Smooth muscle cell of the brain vasculature (primary cell): ENCODE results near the gene CSN2.
A peak's percentile ranks its signal among the peaks of the same experiment; 100 is the strongest.
"Not testable (repeated sequence)": the region's sequence is repeated elsewhere in the genome, so short reads cannot be mapped to it uniquely, and the experiment has no call there.

ENCODE experiments used
- DNase-seq: peaks from one replicate; pipeline ENCODE4 v3.0.0-alpha.2; 2012; ENCODE audit warnings: low read depth, low spot score

Gene CSN2, protein sequence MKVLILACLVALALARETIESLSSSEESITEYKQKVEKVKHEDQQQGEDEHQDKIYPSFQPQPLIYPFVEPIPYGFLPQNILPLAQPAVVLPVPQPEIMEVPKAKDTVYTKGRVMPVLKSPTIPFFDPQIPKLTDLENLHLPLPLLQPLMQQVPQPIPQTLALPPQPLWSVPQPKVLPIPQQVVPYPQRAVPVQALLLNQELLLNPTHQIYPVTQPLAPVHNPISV

DNA sequence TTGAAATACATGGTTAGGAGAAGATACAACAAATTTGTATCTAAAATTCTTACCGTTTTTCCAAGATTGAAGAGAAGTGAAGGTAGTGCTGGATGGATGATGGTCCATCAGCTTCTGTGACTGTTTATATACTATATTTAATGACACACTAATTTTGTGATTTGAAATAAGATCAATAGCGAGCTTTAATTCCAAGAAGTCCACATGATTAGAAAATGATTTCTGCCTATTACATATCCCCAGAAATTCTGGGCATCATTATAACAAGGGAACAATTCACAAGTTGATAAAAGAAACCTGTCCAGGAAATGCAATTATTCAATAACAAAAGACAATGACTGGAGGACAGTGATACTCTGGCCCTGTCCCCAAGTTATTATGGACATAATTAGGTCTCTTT is at the start of gene CSN2:
CSN2 (minus strand) TSS at position 101 of the 400 bp plus-strand sequence. CDS start 4,733 bp downstream, outside the sequence.
- DNase-seq = no peak

DNA sequence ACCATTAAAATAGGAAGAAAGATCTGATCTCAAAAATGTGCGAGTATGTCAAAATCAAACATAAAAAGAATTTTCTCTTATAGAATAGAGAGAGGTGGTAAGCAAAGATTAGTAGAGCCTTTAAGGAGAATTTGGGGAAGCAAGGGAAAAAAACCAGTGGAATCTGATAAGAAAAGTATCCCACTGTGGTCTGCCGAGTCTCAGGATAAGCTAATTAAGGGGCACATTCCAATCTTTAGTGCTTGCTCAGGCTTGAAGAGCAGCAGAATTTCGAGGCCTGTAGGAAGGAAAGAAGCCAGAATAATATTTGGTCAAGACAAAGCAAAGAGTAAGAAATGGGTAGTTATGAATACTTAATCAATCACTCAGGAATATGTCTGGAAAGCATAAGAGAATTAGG is 43.2 kb upstream of the CSN2 start:
- no peak for DNase-seq

DNA sequence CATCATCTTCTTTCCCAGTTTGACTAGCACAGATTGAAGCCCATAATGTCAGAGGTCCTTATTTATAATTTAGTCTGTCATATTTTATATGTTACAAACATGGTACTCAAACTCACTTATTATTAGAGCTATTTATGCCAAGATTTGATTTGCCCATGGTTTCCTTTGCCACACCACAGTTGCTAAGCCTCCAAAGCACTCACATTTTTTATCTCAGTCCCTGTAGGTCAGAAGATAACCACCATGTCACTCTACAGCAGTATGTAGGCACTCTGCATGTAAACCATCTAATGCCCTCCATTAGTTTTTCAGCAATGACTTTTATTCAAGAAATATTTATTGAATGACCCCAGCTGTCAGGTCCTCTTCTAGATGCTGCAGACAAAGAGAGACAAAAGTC is 37.0 kb upstream of the CSN2 start:
- DNase-seq = no peak

DNA sequence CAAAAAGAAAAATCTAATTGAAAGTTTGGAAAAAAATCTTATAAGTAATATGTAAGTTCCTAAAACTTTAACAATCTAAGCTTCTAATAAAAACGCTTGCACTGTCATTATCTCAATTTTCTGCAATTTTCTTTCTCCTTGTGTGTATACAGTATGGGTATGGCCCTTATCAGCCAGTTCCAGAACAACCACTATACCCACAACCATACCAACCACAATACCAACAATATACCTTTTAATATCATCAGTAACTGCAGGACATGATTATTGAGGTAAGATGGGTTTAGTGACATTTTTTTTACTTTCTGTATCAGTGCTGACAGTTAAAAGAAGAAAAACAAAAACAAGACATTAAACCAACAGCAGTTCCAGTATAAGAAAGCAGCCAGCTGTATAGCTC is 35.2 kb upstream of the CSN2 start:
- no peak for DNase-seq

DNA sequence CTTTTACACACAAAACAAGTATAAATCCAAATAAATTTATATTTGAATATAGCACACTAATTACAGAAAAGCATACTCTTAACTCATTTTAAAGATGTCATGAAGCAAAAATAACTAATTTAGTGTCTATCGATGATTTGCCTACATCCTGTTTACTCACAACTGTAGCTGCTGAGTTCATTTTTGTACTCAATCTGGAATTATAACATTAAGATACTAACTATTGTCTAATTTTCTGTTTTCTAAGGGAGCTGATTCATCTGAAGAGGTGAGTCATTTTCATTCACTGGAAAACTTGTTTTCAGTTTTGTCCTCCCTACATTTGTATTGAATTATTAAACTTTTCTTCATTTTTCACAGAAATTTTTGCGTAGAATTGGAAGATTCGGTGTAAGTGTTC is 33.9 kb upstream of the CSN2 start:
- DNase-seq = no peak

DNA sequence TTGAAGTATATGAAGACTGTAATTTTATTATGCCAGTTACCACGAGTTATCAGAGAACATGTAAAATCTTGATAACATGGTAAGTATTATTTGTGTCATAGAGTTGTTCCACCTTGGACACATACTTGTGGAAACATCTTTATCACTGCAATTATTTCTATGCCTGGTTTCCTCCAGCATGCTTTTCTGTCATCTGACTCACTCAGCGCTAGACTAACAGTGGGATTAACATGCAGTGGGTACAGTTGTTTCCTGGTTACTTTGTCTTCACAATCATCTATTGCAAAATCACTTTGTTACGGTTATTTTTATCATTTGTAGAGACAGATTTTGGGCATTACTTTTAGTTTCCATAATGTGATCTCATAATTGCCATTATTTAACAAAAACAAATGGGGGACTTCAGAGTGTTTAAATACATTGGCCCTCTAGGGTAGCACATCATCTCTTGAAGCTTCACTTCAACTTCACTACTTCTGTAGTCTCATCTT is 30.0 kb upstream of the CSN2 start, which contains the start of gene STATH:
STATH (plus strand) TSS at position 441 of the 491 bp plus-strand sequence. CDS start 2,472 bp downstream, outside the sequence.
- DNase-seq = no peak

DNA sequence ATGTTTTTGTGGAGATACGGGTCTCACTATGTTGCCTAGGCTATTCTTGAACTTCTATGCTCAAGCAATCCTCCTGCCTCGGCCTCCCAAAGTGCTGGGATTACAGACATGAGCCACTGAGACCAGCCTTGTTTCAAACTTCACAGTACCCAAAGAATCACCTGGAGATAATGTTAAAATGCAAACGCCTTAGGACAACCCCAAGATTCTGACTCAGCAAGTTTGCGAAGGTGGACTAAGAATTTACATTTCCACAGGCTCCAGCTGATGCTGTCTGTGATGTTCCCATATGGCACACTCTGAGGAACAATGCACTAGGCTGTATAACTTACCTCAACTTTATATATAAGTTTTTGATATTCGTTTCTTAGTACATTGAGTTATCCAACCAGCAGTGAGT is 29.3 kb upstream of the CSN2 start:
- DNase-seq = no peak

DNA sequence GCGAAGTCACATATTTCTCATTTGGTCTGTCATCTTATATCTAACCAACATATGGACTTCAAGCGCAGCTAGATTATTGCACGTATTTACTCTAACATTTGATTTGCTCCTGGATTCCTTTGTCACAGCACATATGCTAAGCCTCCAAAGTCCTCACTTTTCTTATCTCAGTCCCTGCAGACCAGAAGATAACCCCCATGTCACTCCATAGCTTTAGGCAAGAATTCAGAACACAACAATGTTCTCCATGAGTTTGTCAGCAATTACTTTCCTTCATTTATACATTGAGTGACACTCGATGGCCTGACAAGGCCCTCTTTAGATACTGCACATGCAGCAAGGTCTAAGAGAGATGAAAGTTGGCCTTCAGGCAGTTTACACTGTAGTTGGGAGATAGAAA is 25.5 kb upstream of the CSN2 start:
- DNase-seq = no peak

DNA sequence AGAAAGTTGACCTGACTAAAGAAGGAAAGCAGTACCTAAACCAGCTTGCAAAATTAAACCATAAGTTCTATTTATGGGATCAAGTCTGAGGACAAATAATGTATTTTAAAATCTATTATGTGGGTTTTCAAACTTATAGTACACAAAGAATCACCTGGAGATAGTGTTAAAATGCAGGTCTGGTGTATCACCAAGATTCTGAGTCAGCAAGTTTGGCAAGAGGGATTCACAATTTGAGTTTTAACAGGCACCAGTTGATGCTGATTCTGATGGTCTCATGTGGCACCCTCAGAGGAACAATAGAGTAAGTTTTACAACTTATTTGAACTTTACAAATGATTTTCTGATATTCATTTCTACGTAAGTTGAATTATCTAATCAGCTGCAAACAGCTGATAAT is 21.1 kb upstream of the CSN2 start:
- no peak for DNase-seq

DNA sequence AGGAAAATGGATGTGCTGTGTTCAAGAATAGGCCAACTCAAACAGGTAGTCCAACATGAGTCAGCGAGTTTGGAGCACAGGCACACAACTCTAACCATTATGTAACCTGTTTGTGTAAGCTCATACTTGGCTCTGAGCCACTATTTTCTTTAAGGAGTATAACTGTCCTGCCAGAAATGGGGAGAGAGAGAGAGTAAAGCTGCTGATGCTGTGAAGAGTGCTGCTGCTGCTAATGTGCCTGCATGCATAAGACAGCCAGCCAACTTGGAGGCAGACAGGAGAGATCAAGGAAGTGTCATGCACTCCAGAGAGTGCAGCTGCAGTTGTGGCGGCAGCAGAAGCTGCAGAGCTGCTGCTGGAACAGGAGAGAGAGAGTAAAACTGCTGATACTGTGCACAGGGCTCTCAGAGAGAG is 18.5 kb upstream of the CSN2 start:
- no peak for DNase-seq

DNA sequence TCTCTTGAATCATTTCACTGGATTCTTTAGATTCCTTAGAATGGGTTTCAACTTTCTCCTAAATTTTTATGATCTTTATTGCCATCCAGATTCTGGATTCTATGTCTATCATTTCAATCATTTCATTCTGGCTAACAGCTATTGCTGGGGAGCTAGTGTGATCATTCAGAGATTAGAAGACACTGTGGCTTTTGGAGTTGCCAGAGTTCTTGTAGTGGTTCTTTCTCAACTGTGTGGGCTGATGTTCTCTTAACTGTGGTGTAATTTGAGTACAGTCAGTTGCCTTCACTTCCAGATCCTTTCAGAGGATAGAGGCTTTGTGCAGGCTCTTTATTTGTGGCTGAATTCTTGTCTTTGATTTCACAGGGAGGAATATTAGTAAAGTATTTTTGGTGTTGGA is 12.1 kb upstream of the CSN2 start:
- no peak for DNase-seq

DNA sequence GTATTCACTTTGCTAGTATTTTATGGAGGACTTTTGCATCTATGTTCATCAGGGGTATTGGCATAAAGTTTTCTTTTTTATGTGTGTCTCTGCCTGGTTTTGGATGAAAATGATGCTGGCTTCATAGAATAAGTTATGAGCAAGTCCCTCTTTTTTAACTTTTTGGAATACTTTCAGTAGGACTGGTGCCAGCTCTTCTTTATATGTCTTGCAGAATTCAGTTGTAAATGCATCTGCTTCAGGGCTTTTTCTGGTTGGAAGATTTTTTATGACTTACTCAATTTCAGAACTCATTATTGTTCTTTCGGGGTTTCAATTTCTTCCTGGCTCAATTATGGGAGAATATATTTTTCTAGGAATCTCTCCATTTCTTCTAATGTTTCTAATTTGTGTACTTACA is 9.1 kb upstream of the CSN2 start:
- no peak for DNase-seq

DNA sequence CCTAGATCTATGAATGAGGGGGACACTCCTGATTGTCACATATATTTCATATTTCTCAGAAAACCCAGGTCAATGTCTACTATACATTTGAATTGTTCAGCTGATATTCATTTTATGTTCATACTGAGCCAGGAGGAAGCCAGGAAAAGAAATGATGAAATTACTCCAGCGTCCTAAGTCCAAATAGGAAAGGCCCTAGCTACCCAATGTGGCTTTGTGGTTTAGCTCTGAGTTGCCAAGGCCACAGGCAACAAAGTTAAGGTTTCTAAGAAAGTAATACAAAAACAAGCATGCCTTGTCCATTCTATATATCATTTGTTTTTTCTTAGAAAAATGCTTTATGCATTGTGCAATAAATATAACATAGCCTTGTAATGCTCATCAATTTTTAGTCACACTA is 4.5 kb upstream of the CSN2 start:
- DNase-seq = no peak

DNA sequence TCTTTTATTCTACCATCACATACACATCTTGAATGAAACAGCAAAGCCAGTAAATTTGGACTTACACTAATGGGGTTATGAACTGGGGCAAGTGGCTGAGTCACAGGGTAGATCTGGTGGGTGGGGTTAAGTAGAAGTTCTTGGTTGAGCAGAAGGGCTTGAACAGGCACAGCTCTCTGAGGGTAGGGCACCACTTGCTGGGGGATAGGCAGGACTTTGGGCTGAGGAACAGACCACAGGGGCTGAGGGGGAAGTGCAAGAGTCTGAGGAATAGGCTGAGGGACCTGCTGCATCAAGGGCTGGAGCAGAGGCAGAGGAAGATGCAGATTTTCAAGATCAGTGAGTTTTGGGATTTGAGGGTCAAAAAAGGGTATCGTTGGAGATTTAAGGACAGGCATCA is 8.3 kb downstream of the CSN2 start:
- DNase-seq = no peak

DNA sequence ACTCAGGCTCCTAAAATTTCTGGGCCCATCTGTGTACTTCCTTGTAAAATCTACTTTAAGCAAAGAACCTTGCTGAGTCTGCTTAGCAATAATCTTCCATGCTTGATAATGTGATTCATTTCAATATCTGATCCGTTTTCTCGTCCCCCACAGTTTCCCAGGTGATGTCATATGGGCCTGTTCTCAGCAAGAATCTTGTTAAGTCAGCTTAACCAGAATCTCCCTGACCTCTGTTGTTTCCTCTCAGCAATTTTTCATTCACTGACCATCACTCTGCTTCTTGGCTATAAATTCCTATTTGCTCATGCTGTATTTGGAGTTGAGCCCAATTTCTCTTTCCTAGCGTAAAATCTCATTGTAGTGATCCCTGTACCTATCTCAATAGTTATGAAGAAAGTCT is 13.9 kb downstream of the CSN2 start:
- DNase-seq = no peak

DNA sequence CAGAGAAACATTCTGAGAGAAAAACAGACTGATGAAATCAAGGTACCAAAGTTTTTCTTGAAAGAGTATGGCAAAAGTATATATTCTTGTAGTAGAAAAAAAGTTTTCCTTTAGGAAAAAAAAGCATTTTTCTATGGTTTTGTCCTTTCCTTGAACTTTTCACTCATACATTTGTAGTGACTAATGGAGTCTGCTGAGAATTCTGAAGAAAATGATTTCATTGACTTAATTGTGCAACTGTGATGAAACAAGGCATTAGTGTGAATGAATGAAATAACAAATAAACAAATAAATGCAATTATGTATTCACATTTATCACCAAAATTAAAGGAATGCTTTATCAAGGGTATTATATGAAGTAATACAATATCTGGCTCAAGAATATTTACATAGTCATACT is 29.0 kb downstream of the CSN2 start:
- no peak for DNase-seq

DNA sequence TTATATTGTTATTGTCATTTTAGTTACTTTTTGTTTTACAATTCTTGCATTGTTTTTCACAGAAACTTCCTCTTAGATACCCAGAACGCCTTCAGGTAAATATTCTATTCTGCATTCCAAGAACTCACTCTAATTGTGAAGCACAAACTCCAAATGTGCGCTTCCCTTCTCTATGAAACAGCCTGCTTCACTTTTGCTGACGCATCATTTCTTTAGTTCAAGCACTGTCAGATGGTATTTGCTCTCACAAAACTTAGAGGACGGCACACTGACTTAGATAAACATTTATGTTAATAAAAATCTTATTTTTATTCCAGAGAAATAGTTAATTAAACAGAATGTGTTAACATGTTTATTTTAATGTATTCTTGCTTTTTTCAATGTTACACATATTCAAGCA is 31.4 kb downstream of the CSN2 start:
- DNase-seq = no peak

DNA sequence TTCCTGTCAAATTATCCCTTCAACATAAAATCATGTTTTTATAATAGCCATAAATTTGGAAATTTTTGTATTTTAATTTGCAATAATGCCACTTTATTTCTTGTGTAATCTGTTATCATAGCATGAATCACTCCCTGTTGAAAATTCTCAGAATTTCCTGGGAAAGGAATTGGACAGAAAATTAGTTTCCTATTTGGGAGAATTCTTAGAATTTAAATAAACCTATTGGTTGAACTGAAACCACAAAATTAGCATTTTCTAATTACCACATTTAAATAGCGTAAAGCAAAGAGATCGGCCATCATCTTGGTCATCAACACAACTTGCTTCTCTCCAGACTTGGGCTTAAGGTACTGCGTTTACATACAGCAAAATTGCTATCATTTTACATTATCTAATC is 34.8 kb downstream of the CSN2 start, which contains the start of gene CSN1S1:
CSN1S1 (plus strand) TSS at position 301 of the 400 bp plus-strand sequence. CDS start 1,488 bp downstream, outside the sequence.
- no peak for DNase-seq

DNA sequence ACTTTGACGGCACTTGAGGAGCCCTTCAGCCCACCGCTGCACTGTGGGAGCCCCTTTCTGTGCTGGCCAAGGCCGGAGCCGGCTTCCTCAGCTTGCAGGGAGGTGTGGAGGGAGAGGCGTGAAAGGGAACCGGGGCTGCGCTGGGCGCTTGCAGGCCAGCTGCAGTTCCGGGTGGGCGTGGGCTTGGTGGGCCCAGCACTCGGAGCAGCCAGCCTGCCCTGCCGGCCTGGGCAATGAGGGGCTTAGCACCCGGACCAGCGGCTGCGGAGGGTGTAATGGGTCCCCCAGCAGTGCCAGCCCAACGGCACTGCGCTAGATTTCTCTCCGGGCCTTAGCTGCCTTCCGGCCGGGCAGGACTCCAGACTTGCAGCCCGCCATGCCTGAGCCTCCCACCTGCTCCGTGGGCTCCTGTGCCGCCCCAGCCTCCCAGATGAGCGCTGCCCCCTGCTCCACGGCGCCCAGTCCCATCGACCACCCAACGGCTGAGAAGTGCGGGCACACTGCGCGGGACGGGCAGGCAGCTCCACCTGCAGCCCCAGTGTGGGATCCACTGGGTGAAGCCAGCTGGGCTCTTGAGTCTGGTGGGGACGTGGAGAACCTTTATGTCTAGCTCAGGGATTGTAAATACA is 41.6 kb downstream of the CSN2 start:
- DNase-seq = not testable (repeated sequence)

DNA sequence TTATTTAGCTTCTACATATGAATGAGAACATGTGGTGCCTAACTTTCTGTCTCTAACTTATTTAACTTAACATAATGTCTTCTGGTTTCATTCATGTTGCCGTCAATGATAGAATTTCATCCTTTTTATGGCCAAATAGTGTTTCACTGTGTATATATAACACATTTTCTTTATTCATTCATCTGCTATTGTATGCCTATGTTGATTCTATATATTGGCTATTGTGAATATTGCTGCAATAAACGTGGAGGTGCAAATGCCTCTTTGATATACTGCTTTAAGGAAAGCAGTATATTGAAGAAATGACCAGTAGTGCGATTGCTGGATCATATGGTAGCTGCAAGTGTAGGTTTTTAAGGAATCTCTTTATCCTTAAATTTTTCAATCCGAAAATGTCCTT is 44.7 kb downstream of the CSN2 start:
- DNase-seq = no peak

DNA sequence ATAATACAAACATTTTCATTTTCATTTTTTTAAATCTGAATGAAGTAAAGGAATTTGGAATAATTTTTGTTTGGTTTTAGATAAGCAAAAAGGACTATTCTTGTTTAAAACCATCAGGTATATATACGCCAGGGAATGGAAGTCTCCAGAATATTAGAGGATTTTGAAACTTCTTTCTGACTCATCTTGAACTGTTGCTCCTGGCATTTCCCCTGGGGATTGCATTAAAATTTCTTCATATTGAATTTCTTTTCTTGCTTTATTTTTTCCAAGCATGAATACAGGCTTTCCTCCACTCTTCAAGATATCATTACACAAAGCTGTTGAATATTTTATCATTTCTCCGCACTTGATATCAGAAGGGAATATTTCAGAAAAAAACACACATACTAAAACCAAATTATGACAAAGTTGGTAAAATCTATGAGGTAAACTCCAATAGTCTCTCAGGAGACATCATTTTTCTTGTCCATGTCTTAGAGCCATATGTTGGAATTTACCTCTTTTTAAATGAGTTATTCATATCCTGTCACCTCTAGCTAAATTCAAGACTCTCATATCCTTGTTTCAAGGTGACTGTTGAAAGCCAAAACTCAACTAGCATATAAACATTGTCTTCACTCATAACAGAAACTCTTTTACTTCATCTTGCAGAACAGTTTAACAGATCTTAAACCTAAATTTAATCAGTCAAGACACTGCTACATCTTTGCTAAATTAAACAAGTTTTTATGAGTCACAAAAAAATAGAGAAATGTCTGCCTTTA is 55.3 kb downstream of the CSN2 start:
- peak; percentile 44 for DNase-seq

DNA sequence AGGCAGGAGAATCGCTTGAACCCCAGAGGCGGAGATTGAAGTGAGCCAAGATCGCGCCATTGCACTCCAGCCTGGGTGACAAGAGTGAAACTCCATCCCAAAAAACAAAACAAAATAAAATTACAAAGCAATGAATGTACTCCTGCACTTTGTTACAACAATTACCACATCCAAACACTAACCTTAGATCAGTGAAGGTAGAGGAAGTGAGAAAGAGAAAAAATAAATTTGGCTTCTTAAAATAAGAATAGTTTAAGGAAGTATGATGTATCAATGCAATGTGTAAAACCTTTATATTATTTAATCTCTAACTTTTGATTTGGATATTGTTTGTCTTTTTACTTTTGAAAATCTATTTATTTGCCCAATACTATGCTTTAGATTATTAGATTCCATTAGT is 56.3 kb downstream of the CSN2 start:
- DNase-seq = no peak

DNA sequence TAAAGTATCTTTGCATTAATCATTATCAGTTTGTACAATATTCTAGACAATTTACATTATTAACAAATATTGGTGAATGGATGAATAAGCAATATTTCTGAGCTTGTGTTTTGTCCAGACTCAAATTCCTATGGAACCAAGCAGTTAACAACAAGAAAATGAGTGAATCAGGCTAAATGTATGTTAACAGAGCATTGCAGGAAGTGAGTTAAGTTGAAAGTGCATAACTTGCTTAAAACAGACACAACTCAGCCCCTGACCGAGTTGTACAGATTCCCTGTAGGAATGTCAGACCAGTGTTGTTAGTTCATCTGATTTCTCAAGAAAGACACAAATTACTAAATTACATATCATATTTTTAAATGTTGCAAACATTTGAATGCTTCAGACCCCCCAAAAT is 58.4 kb downstream of the CSN2 start:
- no peak for DNase-seq
